GM19395 (cell line): Measurements from ENCODE around the gene GALNT2.

Source experiments
- ATAC-seq: cut with Tn5 transposase; IDR thresholded peaks from one replicate; pipeline ENCODE4 v1.9.1; 2021; ENCODE audit warnings: mild to moderate bottlenecking, moderate library complexity; ENCODE audit not compliant: unreplicated experiment

Gene GALNT2

GRCh38 chr1:230066466-230067404 lies at the start of gene GALNT2:
TSS of gene GALNT2 (plus strand) at chr1:230067238. CDS start at chr1:230067281, 43 bp downstream.
- peak; percentile 89 for ATAC-seq

- no peak for ATAC-seq
These were observed 46.6 kb upstream of the GALNT2 start for GRCh38 chr1:230020451-230020850.

DNA sequence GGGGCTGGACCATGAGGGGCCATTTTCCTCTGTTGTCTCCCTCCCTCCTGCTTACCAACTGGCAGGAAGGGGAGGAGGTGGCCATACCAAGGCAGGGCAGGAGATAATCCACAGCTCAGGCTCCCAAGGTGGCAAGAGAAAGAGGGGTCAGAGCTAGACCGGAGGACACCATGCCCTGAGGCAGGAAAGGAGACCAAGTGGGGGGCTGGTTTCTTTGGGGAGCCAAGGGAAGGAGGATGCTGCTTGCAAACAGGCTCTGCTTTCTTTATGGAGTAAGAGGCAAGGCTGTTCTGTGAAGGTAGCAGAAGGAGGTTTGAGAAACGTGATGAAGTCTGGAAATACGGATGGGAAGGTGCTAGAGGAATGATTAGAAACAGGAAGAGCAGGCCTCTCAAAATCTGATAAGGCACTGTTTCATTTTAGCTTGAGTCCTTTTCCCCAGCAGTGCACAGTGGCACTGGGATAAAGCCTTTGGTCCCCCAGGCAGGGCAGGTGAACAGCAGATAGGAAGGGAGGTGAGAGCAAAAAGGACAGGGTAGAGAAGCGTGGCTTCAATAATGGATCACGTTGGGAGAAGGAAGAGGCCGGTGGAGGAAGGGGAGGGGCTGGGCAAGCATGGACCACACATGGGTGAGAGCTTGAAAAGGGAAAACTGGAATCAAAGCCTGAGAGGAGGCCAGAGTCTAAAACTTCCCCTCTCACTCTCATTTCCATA lies 44.2 kb upstream of the GALNT2 start:
- ATAC-seq, result no peak

GRCh38 chr1:230025686-230026085 lies 41.4 kb upstream of the GALNT2 start:
- ATAC-seq, result no peak

GRCh38 chr1:230026139-230026538 lies 40.9 kb upstream of the GALNT2 start:
- no peak for ATAC-seq

DNA sequence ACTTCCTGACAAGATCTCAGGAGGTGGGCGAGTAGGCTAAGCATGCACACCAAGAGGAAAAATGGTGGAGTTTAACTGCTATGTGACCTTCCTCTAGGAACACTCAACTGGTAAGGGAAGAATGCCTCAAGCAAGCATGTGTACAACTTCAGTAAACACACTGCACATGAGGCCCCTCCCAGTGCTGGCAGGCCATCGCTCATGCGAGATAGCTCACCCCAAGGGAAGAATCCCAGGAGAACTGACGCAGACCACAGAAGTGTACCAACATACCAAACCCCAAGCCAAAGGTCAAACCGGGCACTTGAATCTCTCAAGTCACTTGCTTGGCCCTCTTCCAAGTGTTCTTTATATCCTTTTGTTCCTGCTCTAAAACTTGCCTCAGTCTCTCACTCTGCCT lies 40.5 kb upstream of the GALNT2 start:
- ATAC-seq, result no peak

DNA sequence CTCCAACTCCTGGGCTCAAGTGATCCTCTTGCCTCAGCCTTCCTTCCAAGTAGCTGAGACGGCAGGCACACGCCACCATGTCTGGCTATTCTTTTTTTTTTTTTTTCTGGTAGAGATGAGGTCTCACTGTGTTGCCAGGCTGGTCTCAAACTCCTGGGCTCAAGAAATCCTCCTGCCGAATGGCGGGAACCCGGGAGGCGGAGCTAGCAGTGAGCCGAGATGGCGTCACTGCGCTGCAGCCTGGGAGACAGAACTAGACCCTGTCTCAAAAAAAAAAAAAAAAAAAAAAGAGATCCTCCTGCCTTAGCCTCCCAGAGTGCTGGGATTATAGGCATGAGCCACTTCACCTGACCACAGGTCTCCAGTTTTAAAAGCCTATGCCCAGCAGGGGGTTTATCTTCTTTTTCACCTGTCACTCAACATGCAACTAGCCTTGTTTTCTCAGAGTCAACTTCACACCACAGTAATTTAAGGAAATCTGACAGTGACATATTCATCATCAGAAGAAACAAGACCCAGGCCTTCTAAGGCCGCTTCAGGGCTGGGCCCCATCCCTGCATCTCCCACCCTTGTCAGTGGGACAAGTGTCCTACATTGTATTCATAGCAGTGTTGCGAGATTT lies 38.3 kb upstream of the GALNT2 start:
- no peak for ATAC-seq

GRCh38 chr1:230029244-230029941 lies 37.6 kb upstream of the GALNT2 start:
- no peak for ATAC-seq

GRCh38 chr1:230030122-230030821 lies 36.8 kb upstream of the GALNT2 start:
- ATAC-seq, result no peak

DNA sequence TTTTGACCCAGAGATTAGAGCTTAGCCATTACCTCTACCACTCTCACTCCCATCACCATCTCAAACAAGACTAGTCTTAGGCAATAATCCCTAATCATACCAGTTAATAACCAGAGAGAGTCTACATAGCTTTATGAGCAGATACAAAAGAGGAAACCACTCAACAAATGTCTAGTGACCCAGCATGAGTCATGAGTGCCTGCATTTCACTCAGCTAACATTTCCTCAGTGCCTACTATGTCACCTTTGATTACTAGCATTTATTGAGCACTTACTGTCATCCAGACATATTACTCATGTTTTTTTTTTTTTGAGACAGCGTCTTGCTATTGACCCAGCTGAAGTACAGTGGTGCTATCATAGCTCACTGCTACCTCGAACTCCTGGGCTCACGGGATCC lies 35.9 kb upstream of the GALNT2 start:
- no peak for ATAC-seq

- ATAC-seq, result no peak
These were observed 34.3 kb upstream of the GALNT2 start for GRCh38 chr1:230032516-230033281.

- peak; percentile 84 for ATAC-seq
These were observed 29.8 kb upstream of the GALNT2 start for GRCh38 chr1:230037261-230037660.

DNA sequence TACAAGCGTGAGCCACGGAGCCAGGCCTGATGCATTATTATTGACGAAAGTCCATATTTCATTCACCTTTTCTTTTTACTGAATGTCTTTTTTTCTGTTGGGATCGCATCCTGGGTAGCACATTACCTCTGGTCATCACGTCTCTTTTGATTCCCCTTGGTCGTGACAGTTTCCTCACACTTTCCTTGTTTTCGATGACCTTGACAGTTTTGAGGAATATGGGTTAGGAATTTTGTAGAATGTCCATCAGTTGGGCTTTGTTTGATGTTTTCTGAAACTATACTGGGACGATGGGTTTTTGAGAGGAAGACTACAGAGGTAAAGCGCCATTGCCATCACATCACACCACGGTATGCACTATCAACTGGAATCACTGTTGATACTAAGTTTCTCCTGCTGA lies 26.6 kb upstream of the GALNT2 start:
- ATAC-seq, result no peak

- no peak for ATAC-seq
These were observed 24.0 kb upstream of the GALNT2 start for GRCh38 chr1:230043081-230043480.

- no peak for ATAC-seq
These were observed 22.3 kb upstream of the GALNT2 start for GRCh38 chr1:230044729-230045128.

- no peak for ATAC-seq
These were observed 19.7 kb upstream of the GALNT2 start for GRCh38 chr1:230047114-230047865.

- no peak for ATAC-seq
These were observed 18.7 kb upstream of the GALNT2 start for GRCh38 chr1:230048322-230048721.

- no peak for ATAC-seq
These were observed 18.1 kb upstream of the GALNT2 start for GRCh38 chr1:230048922-230049321.

DNA sequence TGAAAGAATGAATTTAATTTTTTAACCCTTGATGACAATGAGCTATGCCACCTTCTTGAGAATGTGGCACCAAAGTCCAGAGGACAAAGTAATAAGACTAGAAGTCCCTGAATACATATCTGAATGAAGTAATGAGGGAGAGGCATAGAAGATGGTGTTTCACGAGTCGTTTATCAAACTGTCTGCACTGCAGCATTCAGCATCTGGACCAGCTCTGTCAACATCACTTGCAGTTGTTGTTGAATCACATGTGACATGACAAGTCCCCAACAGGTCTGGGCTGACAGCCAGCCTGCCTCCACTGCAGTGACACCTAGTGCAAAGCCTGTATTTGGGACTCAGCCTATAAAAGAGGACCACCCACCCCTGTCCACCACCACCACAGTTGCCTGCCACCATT lies 17.3 kb upstream of the GALNT2 start:
- no peak for ATAC-seq
